IMR-90 (cell line): ENCODE data around the gene LMNB1. TPM values are rescaled to one million over a fixed set of nuclear protein-coding genes. Genes with fewer than 3 reads are reported as not detected.

Experiments
- ATAC-seq: fragments of 200-7000 bp; cut with Tn5 transposase; 2 replicates; pipeline ENCODE4 v1.9.1; 2020; ENCODE audit warnings: low read depth, mild to moderate bottlenecking, moderate library complexity
- BruUV-seq: library from RNA; stranded (reverse); fragments of 400-500 nt; replicated peaks from 2 replicates; lab custom pipeline; 2021; lab: Mats Ljungman, UMichigan
- CTCF ChIA-PET: fragments of 300-600 bp; formaldehyde crosslinking; extraction: SDS; loops from one replicate; lab custom pipeline; 2021; ENCODE audit warnings: antibody characterized with exemption; lab: Yijun Ruan, JAX
- POLR2A ChIA-PET: fragments of 300-600 bp; sonication (Branson Sonifier 250); formaldehyde crosslinking; loops from one replicate; lab custom pipeline; 2022; ENCODE audit warnings: antibody characterized with exemption; ENCODE audit not compliant: unreplicated experiment; lab: Charles Lee
- DNase-seq: peaks from one replicate; pipeline ENCODE4 v3.0.0; 2013
- H2AFZ ChIP-seq: replicated peaks from 2 replicates; pipeline ENCODE3; 2013; ENCODE audit warnings: low read length, mild to moderate bottlenecking; ENCODE audit not compliant: poor library complexity
- H2AK5ac ChIP-seq: 2 replicates; pipeline ENCODE4 v1.6.1; 2013; ENCODE audit warnings: low read depth, low read length, inconsistent platforms
- H2AK9ac ChIP-seq: replicated peaks from 2 replicates; pipeline ENCODE3; 2013; ENCODE audit warnings: mild to moderate bottlenecking, low read depth, low read length, moderate library complexity; ENCODE audit not compliant: poor library complexity
- H2BK120ac ChIP-seq: 2 replicates; pipeline ENCODE4 v1.6.1; 2013; ENCODE audit warnings: low read depth, low read length, inconsistent platforms
- H2BK15ac ChIP-seq: 3 replicates; pipeline ENCODE4 v1.6.1; 2013; ENCODE audit warnings: low read depth, low read length, inconsistent platforms
- H2BK20ac ChIP-seq: 2 replicates; pipeline ENCODE4 v1.6.1; 2013; ENCODE audit warnings: low read depth, mild to moderate bottlenecking, inconsistent platforms, low read length, moderate library complexity
- H2BK5ac ChIP-seq: 2 replicates; pipeline ENCODE4 v1.6.1; 2013; ENCODE audit warnings: mild to moderate bottlenecking, low read depth, low read length, inconsistent platforms; ENCODE audit not compliant: poor library complexity, severe bottlenecking
- H3K14ac ChIP-seq: replicated peaks from 2 replicates; pipeline ENCODE4 v1.6.1; 2013; ENCODE audit warnings: low read depth, low read length, inconsistent platforms
- H3K18ac ChIP-seq: 2 replicates; pipeline ENCODE4 v1.6.1; 2013; ENCODE audit warnings: low read depth, low read length, control low read depth
- H3K23ac ChIP-seq: 2 replicates; pipeline ENCODE4 v1.6.1; 2013; ENCODE audit warnings: low read depth, low read length, inconsistent platforms
- H3K27ac ChIP-seq: 2 replicates; pipeline ENCODE4 v1.5.1; 2013; ENCODE audit warnings: mild to moderate bottlenecking, control low read depth, low read length; ENCODE audit not compliant: insufficient read depth
- H3K27me3 ChIP-seq: 2 replicates; pipeline ENCODE4 v1.6.1; 2013; ENCODE audit warnings: low read length; ENCODE audit not compliant: control insufficient read depth, insufficient read depth
- H3K36me3 ChIP-seq: 2 replicates; pipeline ENCODE4 v1.6.1; 2013; ENCODE audit warnings: low read length, mixed read lengths; ENCODE audit not compliant: control insufficient read depth, insufficient read depth
- H3K4ac ChIP-seq: 2 replicates; pipeline ENCODE4 v1.6.1; 2013; ENCODE audit warnings: low read depth, low read length, inconsistent platforms
- H3K4me1 ChIP-seq: 2 replicates; pipeline ENCODE4 v1.6.1; 2013; ENCODE audit warnings: low read length, mixed read lengths; ENCODE audit not compliant: control insufficient read depth, insufficient read depth
- H3K4me2 ChIP-seq: 2 replicates; pipeline ENCODE4 v1.6.1; 2013; ENCODE audit warnings: low read depth, mild to moderate bottlenecking, control low read depth, low read length, moderate library complexity
- H3K4me3 ChIP-seq: 2 replicates; pipeline ENCODE4 v1.5.1; 2013; ENCODE audit warnings: low read depth, mild to moderate bottlenecking, control low read depth, low read length, moderate library complexity; ENCODE audit not compliant: insufficient read depth
- H3K56ac ChIP-seq: 2 replicates; pipeline ENCODE4 v1.6.1; 2013; ENCODE audit warnings: low read length, inconsistent platforms; ENCODE audit not compliant: insufficient read depth; ENCODE audit errors: extremely low read depth
- H3K79me1 ChIP-seq, 2 experiments: 2 replicates each; pipeline ENCODE4 v1.6.1; 2013; ENCODE audit warnings: low read length in 2 of 2, inconsistent platforms in 1 of 2, low read depth in 1 of 2
- H3K9ac ChIP-seq: 2 replicates; pipeline ENCODE4 v1.6.1; 2013; ENCODE audit warnings: low read depth, low read length, control low read depth
- H3K9me1 ChIP-seq: 2 replicates; pipeline ENCODE4 v1.6.1; 2013; ENCODE audit warnings: low read length, inconsistent platforms; ENCODE audit not compliant: insufficient read depth
- H3K9me3 ChIP-seq: 2 replicates; pipeline ENCODE4 v1.6.1; 2013; ENCODE audit warnings: low read length; ENCODE audit not compliant: control insufficient read depth, insufficient read depth
- H4K20me1 ChIP-seq: 2 replicates; pipeline ENCODE4 v1.6.1; 2013; ENCODE audit warnings: low read length, inconsistent platforms; ENCODE audit not compliant: insufficient read depth
- H4K5ac ChIP-seq: 2 replicates; pipeline ENCODE4 v1.6.1; 2013; ENCODE audit warnings: mild to moderate bottlenecking, low read depth, low read length, control low read depth
- H4K8ac ChIP-seq, 2 experiments: 2 replicates each; pipeline ENCODE4 v1.6.1; 2013; ENCODE audit warnings: low read depth in 2 of 2, low read length in 2 of 2, control low read depth in 1 of 2, inconsistent platforms in 1 of 2
- H4K91ac ChIP-seq: 2 replicates; pipeline ENCODE4 v1.6.1; 2013; ENCODE audit warnings: low read depth, low read length, inconsistent platforms; ENCODE audit not compliant: insufficient read depth
- BHLHE40 ChIP-seq: fragments of 150-350 bp; IDR thresholded peaks from 2 replicates; pipeline ENCODE4 v1.6.1; 2016; ENCODE audit warnings: mild to moderate bottlenecking, low read depth, low read length
- CEBPB ChIP-seq: IDR thresholded peaks from 2 replicates; pipeline ENCODE4 v1.6.1; 2012; ENCODE audit warnings: low read depth, low read length, improper control_type of control experiment
- CHD1 ChIP-seq: IDR thresholded peaks from 2 replicates; pipeline ENCODE4 v1.6.1; 2012; ENCODE audit warnings: low read depth, low read length, improper control_type of control experiment
- CTCF ChIP-seq: conservative IDR thresholded peaks from 2 replicates; pipeline ENCODE4 v1.5.1; 2012; ENCODE audit warnings: mild to moderate bottlenecking, low read depth, low read length, improper control_type of control experiment
- ELK1 ChIP-seq: fragments of 150-350 bp; IDR thresholded peaks from 2 replicates; pipeline ENCODE4 v1.6.1; 2016; ENCODE audit warnings: low read depth, mild to moderate bottlenecking, low read length, moderate library complexity, borderline replicate concordance
- FOS ChIP-seq: fragments of 150-350 bp; IDR thresholded peaks from 2 replicates; pipeline ENCODE4 v1.6.1; 2016; ENCODE audit warnings: low read depth, low read length
- MAFK ChIP-seq: IDR thresholded peaks from 2 replicates; pipeline ENCODE4 v1.6.1; 2012; ENCODE audit warnings: low read depth, low read length, improper control_type of control experiment
- MXI1 ChIP-seq: IDR thresholded peaks from 2 replicates; pipeline ENCODE4 v1.6.1; 2012; ENCODE audit warnings: low read depth, mild to moderate bottlenecking, low read length, moderate library complexity, borderline replicate concordance
- NFE2L2 ChIP-seq: fragments of 150-350 bp; IDR thresholded peaks from 2 replicates; pipeline ENCODE4 v1.6.1; 2016; ENCODE audit warnings: low read depth, mild to moderate bottlenecking, low read length
- POLR2A ChIP-seq: IDR thresholded peaks from 2 replicates; pipeline ENCODE4 v1.6.1; 2012; ENCODE audit warnings: mild to moderate bottlenecking, low read depth, low read length
- RAD21 ChIP-seq: IDR thresholded peaks from 2 replicates; pipeline ENCODE4 v1.6.1; 2012; ENCODE audit warnings: low read length, improper control_type of control experiment
- RCOR1 ChIP-seq: IDR thresholded peaks from 2 replicates; pipeline ENCODE4 v1.6.1; 2012; ENCODE audit warnings: mild to moderate bottlenecking, low read length, improper control_type of control experiment; ENCODE audit not compliant: insufficient replicate concordance
- RFX5 ChIP-seq: IDR thresholded peaks from 2 replicates; pipeline ENCODE4 v1.8.0; 2012; ENCODE audit warnings: low read depth, mild to moderate bottlenecking, low read length, moderate library complexity
- SMC3 ChIP-seq: fragments of 150-350 bp; IDR thresholded peaks from 2 replicates; pipeline ENCODE4 v1.6.1; 2016; ENCODE audit warnings: low read depth, mild to moderate bottlenecking, antibody characterized with exemption, low read length, moderate library complexity
- WGBS, 2 experiments: methylation state at CpG; one replicate each; pipeline versions ENCODE4 v1.1.5 to v1.1.7; 2013; ENCODE audit warnings: missing lambda C conversion rate in 2 of 2; ENCODE audit not compliant: insufficient read length in 1 of 2; ENCODE audit errors: extremely low coverage in 2 of 2; 5-methylcytosine and 5-hydroxymethylcytosine counted together
- dilution Hi-C: fragments of 300-500 bp; cut with HindIII; formaldehyde crosslinking; loops from one replicate; pipeline ENCODE4 v1.14.3; 2018; ENCODE audit warnings: low sequenced_read_pairs; ENCODE audit not compliant: unreplicated experiment
- in situ Hi-C: fragments of 300-500 bp; cut with MboI; formaldehyde crosslinking; loops from 3 replicates; pipeline ENCODE4 v1.14.3; 2019; ENCODE audit warnings: low sequenced_read_pairs, inconsistent platforms, mixed read lengths
- intact Hi-C: fragments of 100-400 bp; cut with micrococcal nuclease; formaldehyde crosslinking; loops from 2 replicates; pipeline ENCODE4 v1.10.0; 2022
- polyA plus RNA-seq, 3 experiments: library from polyadenylated mRNA; depleted of rRNA; stranded (reverse); fragments of >200 nt; gene quantifications; 2 replicates each; pipeline ENCODE4 v1.2.3, GENCODE V29; 2012; ENCODE audit warnings: low replicate concordance in 1 of 3
- total RNA-seq: library from RNA; depleted of rRNA; stranded (reverse); fragments of >200 nt; gene quantifications from 2 replicates; pipeline ENCODE4 v1.2.3, GENCODE V29; 2012
- TF ChIP-seq, protein P1 (sequence below): fragments of 150-350 bp; IDR thresholded peaks from 2 replicates; pipeline ENCODE4 v1.6.1; 2017; ENCODE audit warnings: mild to moderate bottlenecking, antibody characterized with exemption, low read length, low read depth

Gene LMNB1
- total and polyA plus RNA-seq, 2 of the 4 experiments (the other 2 are of a cell fraction): 36.0 to 53.6 TPM

- H4K91ac ChIP-seq: no peak overlapping the region
- dilution Hi-C loops (no loop called here), intact Hi-C loops (no loop called here), in situ Hi-C loops (no loop called here)
- H4K20me1 ChIP-seq: no peaks in the 10 kb centered on the region
- H3K9me1 ChIP-seq: peaks cover 4% of the 10 kb centered on the region; the same call in 1 of the 2 replicates
- no peaks in the 10 kb centered on the region; a peak in 1 of 4 replicates for H3K79me1 ChIP-seq
- no peak overlapping the region for H2AK9ac ChIP-seq
- DNase-seq (no peak), ATAC-seq (no peak)
- H3K4me3 ChIP-seq: no peak overlapping the region
- no peak overlapping the region for H3K4me2 ChIP-seq
- H3K27me3 ChIP-seq: no peaks in the 10 kb centered on the region
- H3K14ac ChIP-seq: no peak overlapping the region
- no peak overlapping the region for H4K8ac ChIP-seq
- WGBS, 2 experiments: 44% methylated on average over 5 of the region's 13 CpGs; no CpG with 5 or more reads in 1 of the 2 experiments
- H3K4me1 ChIP-seq: no peaks in the 10 kb centered on the region; the same call in 1 of the 2 replicates
- no peak overlapping the region for H2BK15ac ChIP-seq
- no peak overlapping the region for H3K9ac ChIP-seq
- no peak overlapping the region for H2BK20ac ChIP-seq
- no TSS peak for BruUV-seq
- H3K9me3 ChIP-seq: no peaks in the 10 kb centered on the region
- no peak overlapping the region for H2BK5ac ChIP-seq
- TF ChIP-seq ELK1 (no peak), CHD1 (no peak), CEBPB (no peak), CTCF (no peak), NFE2L2 (no peak), RFX5 (no peak), FOS (no peak), MXI1 (no peak), SMC3 (no peak), RCOR1 (no peak), BHLHE40 (no peak), POLR2A (no peak), MAFK (no peak), RAD21 (no peak)
- TF ChIP-seq, protein P1, sequence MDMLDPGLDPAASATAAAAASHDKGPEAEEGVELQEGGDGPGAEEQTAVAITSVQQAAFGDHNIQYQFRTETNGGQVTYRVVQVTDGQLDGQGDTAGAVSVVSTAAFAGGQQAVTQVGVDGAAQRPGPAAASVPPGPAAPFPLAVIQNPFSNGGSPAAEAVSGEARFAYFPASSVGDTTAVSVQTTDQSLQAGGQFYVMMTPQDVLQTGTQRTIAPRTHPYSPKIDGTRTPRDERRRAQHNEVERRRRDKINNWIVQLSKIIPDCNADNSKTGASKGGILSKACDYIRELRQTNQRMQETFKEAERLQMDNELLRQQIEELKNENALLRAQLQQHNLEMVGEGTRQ: no peak
- ChIA-PET POLR2A (no interaction called here), CTCF (no interaction called here)
- H2AFZ ChIP-seq: no peak overlapping the region
- H3K27ac ChIP-seq: no peak overlapping the region
- no peak overlapping the region for H3K4ac ChIP-seq
- H3K36me3 ChIP-seq: no peaks in the 10 kb centered on the region
- no peak overlapping the region for H2BK120ac ChIP-seq
- no peak overlapping the region for H3K18ac ChIP-seq
- no peak overlapping the region for H4K5ac ChIP-seq
- H3K56ac ChIP-seq: no peak overlapping the region
- no peak overlapping the region for H2AK5ac ChIP-seq
- no peak overlapping the region for H3K23ac ChIP-seq
These were observed 98.4 kb downstream of the LMNB1 start for GRCh38 chr5:126875303-126875785.
